Measurements from ENCODE around the gene POLD3. TPM values are rescaled to one million over a fixed set of nuclear protein-coding genes. Genes with fewer than 3 reads are reported as not detected.
"Not testable (repeated sequence)": the region's sequence is repeated elsewhere in the genome, so short reads cannot be mapped to it uniquely, and the experiment has no call there.

The POLD3 gene
- total RNA-seq, 1 donor from 2014 or later, result 7.5 TPM

DNA sequence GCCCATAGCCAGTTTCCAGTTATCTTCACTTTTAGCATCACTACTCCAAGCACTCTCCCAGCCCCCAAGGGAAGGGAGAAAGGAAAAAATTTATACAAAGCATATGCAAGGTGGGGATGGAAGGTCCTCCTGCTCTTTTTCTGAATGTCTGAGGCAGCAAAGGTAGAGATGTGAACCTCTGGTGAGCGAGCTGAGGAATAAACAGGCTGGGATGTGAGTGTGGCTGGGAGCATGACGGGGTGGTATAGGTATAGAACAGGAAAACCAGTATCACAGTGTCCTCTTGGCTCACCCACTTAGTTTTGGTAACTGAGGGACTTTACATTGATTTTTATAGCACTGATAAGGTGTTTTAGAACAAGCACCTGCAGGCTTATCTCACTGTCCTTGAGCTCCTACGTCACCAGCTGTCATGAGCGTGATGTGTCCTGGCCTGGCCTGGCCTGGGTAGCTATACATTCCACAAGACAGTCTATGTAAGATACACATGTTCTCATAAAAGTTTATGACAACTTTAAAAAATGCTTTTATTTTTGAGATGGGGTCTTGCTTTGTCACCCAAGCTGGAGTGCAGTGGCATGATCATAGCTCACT, 10.3 kb upstream of the POLD3 start:
- no peak for DNase-seq (ENCODE audit: low read depth in 2 of 2)

DNA sequence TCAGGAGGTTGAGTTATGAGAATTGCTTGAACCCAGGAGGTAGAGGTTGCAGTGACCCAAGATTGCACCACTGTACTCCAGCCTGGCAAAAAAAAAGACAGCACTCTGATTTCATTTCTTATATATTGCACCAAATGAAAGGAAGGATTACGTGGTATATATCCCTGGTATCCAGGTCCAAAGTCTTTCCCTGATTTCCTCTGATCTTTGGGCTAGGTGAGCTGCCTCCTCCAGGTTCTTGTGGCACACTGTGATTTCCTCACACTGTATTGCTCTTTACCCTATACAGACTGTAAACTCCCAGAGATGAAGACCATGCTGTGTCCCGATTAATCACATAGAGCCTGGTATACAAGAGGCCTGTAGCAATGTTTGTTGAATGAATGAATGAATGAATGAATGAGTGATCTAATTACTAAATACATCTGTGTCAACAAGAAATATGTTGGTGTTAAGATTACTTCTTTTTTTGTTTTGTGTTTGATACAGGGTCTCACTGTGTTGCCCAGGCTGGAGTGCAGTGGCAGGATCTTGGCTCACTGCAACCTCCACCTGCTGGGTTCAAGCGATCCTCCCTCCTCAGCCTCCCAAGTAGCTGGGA, 9.3 kb upstream of the POLD3 start:
- no peak for DNase-seq (ENCODE audit: low read depth in 2 of 2)

DNA sequence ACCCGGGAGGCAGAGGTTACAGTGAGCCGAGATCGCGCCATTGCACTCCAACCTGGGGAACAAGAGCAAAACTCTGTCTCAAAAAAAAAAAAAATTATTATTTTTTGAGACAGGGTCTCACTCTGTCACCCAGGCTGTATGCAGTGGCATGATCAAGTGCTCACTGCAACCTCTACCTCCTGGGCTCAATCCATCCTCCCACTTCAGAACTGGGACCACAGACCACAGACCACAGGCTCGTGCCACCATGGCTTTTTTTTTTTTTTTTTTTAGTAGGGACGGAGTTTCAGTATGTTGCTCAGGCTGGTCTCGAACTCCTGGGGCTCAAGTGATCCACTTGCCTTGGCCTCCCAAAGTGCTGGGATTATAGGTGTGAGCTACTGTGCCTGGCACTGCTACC, 1.9 kb upstream of the POLD3 start:
- not testable (repeated sequence) for DNase-seq (ENCODE audit: low read depth in 2 of 2)

DNA sequence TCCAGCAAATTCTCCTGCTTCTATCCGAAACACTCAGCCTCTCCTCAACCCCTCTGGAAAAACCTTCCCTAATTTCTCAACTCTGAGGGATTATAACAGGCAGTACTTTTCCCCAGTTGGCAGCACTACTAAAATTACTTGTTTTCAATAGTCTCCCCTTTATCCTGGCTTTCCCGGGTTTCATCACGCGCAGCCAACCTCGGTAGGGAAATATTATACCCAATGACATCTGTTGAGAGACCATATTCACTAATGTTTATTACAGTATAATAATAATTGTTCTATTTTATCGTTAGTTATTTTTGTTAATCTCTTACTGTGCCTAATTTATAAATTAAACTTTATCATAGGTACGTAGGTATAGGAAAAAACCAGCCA, 330 bp upstream of the POLD3 start:
- no peak for DNase-seq (ENCODE audit: low read depth in 2 of 2)

DNA sequence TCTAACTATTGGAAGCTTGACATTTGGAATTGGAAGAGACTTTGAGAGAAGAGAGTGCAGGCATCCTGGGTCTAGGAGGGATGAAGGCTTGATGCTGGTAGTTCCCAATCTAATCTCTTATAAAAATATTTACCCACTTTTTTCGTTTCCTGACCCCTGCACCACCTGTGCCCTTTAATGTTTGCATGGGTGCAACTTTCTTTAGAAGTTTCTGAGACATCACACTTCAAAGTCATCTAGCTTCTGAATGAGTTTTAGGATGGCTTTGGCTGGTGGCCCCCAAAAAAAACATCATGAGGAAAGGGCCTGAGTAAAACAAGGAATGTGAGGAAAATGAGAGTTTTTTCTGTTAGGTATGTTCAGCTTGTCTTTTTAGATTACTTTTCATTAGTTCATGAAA, 1.1 kb downstream of the POLD3 start:
- DNase-seq (ENCODE audit: low read depth in 2 of 2), result no peak

DNA sequence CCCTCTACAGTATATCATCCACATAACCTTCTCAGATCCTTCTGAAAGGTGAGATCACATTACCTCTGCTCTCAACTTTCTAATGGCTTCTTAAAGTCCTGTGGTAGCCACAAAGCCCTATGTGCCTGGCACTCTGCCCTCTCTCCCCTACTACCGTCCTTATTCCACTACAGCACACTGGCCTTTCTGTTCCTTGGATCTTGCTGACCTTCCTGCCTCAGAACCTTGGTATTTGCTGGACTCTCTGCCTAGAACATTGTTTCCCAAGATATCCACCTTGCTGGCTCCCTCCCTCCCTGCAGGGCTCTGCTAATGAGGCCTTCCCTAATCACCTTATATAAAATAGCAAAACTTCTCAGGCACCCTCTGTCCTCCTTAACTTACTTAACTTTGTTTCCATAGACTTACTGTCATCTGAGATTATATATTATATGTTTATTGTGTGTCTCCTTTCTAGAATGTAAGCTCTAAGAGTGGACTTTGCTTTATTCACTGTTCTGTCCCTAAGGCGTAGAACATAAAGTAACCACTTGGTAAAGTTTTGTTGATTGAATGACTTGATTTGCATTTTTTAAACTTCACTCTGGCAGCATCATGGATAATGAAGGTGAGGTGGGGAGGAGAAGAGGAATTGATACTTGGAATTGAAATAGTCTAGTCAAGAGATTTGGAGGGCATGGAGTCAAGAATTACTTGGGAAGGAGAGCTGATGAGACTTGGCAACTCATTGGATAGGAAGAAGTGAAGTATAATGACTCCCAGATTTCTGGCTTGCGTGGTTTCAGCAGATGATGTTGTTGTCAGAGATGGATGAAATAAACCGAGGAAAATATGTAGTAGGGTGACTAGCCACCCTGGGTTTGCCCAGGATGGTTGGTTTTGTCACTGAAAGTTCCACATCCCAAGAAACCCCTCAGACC, 10.5 kb downstream of the POLD3 start:
- DNase-seq (ENCODE audit: low read depth in 2 of 2), result no peak

DNA sequence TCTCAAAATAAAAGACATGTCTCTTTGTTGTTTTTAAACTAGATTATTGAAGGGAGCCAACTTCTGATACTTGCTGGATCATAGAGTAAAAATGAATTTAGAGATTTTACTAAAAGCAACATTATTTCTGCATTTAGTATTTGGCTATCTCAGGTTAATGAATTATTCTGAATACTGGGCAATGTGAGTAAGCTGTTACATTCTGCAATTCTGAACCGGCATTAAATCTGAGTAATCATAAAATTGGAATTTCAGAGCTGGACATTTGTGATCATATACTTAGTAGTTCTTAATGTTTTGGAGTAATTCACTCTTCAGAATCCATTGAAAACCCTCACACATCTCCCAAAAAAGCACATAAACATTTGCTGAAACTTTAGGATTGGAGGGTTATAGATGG, 11.5 kb downstream of the POLD3 start:
- no peak for DNase-seq (ENCODE audit: low read depth in 2 of 2)

DNA sequence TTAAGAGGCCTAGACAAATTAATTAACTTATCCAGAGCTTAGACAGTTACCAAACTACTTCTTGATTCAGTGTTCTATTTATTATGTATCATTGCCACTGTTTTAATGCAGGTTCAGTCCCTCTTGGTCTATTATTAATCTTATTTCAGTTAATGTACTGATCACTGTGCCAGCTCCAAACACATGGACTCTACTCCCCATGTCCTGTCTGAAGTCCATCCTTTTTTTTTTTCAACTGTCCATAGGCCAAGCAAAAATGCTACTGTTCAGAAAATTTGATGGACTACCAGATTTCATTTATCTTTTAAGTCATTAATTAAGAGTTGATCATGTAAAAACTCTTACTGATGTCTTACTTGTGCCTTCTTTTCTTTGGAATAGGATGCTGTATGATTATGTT, 11.9 kb downstream of the POLD3 start:
- no peak for DNase-seq (ENCODE audit: low read depth in 2 of 2)

DNA sequence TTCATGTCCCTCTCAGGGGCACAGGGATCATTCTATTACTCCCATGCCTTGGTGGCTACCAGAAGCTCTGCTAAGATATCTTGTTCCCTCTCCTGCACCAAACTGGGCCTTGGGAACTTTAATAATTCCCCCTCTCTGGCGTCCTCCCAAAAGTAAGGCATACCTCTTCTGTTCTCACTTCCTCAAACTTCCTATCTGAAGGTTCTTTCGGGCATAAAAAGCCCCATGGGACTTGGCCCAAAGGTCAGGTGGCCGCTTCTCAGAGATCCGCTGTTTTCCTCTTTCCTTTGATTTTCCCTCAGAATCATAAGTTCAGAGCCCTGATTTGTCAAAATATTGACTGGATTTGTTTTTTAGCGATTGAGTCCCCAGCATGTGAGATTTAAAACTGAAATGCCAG, 13.0 kb downstream of the POLD3 start:
- no peak for DNase-seq (ENCODE audit: low read depth in 2 of 2)

DNA sequence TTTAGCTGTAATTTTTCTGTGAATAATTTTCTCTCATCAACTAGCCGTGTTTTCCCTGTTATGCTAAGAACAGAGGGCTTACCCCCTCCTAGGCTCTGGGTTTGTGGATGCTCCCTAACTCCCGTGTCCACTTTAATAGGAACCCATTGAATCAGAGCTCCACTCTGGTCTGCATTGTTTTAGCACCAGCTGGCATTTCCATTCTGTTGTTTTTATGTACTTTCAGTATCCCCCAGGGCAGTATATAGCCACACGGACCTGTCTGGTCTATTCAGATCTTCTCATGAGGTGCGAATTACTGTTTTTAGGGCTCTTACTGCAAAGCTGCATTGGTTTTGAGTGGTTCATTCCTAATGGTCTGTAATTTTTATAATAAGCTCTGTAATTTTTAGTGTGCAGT, 16.0 kb downstream of the POLD3 start:
- DNase-seq (ENCODE audit: low read depth in 2 of 2), result peak in 1 of 2 donors; percentile 23

DNA sequence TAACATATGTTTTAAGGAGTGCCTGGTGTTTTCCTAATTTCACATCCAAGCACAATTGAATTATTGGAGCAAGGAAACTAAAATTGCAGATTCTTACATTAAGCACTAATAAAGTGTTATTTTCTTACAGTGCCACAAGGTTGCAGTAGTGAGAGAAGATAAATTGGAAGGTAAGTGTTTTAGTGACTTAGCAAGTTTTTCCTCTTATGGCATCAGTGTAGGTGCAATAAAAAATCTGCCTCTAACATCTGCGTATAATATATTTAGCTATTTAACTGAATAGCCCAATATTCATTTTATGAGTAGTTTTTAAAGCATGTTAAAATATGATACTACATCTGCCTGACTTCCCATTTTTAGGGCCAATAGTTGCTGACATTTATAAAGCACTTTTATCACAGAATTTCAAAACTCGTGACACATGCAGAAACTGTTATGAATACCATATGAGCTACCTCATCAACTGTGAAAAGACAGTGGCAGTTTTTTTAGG, 19.0 kb downstream of the POLD3 start:
- DNase-seq (ENCODE audit: low read depth in 2 of 2), result peak; percentile 62 to 75

DNA sequence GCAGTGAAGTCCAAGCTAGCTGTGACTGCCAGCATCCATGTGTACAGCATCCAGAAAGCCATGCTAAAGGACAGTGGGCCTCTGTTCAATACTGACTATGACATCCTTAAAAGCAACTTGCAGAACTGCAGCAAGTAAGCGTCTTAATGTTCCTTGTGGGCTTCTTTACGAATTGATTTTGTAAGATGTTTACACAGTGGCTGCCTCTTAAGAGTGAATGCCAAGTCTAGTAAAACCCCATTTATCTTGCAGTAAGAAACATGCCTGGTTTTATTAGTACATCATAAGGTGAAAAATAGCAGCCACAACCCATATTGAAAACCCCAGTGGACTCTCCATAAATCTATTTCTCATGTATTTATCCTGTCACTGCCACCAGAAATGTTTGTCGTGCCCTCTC, 20.5 kb downstream of the POLD3 start:
- DNase-seq (ENCODE audit: low read depth in 2 of 2), result no peak

DNA sequence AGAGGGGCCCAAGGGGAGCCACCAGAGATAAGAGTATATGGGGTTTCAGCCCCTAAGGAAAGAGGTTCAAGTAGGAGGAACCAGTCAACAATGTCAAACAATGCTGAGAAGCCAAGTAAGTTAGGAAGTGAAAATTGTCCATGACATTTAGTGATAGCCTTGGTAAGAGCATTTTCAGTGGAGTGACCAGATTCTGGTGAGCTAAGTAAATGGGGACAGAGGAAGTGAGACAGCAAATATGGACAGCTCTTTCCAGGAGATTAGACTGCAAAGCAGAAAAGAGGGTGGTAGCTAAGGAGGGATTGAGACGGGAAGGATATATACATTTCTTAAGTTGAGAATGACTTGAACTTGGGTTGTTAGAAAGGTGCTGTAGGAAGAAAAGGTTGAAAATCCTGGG, 22.9 kb downstream of the POLD3 start:
- DNase-seq (ENCODE audit: low read depth in 2 of 2), result no peak

DNA sequence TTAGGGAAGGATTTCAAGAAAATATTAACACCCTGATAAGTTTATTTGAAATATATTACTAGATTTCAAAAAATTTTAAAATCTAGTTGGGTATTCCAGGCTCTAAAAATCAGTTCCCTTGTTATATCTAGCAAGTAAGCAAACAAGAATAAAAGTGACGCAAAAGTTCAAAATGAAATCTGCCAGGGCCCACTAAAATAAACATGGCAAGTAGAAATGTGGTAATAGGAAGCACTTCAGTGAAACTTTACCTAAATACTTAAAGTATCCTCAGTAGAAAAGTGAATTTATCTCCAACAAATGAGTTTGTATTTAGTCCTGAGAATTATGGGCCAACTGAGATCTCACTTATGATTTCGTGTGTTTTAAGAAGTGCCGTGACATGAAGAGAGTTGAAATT, 23.6 kb downstream of the POLD3 start:
- DNase-seq (ENCODE audit: low read depth in 2 of 2), result no peak

DNA sequence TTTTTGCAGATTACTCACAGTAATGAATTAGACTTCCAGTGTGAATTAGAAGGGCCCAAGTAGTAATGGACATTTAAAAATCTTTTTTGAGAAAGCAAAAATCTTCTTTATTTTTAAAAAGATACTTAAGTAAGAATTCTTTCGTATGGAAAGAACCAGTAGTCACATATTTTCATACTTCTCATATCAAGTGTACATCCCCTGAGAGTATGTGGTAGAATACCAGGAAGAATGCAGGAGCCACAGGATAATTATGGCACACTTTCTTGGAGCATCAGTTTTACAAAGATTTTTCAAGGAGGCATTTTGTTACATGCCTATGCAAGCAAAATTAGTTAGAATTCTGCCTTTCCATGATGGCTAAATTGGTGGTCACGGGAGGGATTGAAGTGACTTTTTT, 28.1 kb downstream of the POLD3 start:
- DNase-seq (ENCODE audit: low read depth in 2 of 2), result no peak

DNA sequence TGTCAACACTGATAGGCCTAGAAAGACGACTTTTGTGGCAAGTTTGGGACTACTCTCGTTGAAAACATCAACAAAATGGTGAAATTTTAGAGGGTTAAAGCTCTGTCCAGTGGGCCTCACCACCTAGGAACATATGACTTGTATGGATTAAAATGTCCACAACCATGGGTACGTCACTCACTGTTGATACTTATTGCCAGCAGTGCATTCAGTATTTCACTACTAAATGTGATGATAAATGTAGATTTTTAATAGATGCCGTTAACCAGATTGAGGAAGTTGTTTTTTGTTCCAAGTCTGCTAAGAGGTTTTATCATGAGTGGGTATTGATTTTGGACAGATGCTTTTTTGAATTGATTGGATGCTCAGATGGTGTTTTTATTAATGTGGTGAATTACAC, 33.7 kb downstream of the POLD3 start:
- DNase-seq (ENCODE audit: low read depth in 2 of 2), result no peak

DNA sequence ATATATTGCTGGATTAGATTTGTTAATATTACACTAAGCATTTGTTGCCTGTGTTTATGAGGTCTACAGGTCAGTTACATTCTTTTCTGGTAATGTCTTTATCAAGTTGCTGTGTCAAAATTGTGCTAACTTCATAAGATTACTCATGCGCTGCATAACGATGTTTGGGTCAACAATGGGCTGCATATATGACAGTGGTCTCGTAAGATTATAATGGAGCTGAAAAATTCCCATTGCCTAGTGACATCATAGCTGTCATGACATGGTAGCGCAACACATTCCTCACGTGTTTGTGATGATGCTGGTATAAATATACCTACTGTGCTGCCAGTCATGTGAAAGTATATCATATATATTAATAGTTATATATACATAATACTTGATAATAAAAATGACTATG, 34.2 kb downstream of the POLD3 start:
- DNase-seq (ENCODE audit: low read depth in 2 of 2), result no peak

DNA sequence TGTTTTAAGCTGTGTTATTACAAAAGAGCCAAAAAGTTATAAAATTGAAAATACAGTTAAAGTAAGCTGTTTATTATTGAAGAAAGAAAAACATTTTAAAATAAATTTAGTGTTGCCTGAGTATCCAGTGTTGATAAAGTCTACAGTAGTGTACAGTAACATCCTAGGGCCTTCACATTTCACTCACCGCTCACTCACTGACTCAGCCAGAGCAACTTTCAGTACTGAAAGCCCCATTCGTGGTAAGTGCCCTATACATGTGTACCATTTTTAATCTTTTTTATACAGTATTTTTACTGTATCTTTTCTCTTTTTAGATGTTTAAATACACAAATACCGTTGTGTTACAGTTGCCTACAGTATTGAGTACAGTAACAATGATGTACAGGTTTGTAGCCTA, 35.0 kb downstream of the POLD3 start:
- no peak for DNase-seq (ENCODE audit: low read depth in 2 of 2)

DNA sequence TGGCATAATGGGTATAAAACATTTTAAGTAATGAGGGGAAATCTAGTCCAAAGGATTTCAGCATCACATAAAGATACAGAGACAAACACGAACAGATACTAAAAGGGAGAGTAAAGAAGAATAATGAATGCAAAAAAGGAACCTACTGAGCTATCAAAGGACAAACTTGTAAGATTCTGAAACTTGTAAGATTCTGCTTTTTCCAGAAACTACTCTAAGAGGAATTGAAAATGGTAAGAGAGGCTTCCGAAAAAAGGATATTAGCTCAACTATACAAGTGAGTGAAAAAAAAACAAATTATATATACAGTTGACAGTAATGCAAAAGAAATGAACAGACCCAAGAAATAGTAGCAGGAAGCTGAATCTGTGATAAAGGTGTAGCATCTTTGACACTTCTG, 37.7 kb downstream of the POLD3 start:
- DNase-seq (ENCODE audit: low read depth in 2 of 2), result no peak

DNA sequence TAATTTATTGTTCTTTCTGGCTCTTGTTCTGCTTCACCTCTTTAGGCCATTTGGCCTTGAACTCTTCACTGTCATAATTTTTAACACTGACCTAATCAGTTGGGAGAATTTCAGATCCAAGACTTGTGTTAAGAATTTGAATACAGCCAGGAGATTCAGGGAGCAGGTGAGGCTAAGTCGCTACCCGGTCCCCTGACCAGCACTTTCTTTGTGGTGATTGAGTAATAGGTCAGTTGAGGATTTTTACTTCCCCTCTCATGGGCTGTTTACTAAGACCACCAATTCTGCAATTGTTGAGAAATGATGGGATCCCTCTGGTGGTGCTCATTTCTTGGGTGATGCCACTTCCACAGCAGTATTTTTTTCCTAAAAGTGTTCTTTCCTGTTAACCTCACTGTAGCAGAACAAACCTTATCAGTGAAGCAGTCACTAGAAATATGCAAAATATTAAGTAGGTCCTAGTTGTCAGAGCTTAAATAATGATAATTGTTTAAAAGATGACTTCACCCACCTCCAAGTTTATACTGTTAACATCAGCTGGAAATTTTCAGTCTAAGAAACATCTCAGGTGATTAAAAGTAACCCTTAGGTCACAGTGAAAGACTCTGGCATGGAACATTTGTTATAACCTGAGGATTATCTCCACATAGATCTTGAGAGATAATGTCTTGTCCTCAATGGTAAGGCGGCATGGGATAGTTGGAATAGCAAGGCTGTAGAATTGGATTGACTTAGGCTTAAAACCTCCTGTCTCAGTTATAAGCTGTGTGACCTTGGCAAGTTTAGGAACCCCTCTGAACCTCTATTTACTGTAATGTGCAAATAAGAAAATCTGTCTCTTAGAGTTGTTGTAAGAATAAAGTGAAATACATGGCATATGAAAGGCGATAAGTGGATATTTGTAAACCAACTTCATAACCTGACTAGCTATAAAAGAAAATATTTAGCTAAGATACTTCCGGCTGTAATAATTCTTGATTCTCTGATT, 41.3 kb downstream of the POLD3 start:
- no peak for DNase-seq (ENCODE audit: low read depth in 2 of 2)

DNA sequence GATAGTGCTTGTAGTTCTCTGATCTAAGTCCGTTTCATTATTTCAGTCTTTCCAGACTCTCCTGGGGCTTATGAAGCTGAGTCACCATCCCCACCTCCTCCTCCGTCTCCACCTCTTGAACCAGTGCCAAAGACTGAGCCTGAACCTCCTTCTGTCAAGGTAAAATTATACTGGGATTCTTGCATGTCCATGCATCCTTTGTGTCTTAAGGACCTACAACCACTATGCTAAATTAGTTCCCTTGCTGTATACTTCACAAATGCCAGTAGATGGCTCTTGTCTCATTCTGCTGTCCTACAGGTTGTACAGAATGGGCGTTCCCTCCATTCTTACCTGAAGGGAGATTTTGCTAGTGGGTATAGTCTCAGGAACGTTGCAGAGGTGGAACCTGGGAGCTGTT, 42.2 kb downstream of the POLD3 start:
- peak; percentile 38 to 59 for DNase-seq (ENCODE audit: low read depth in 2 of 2)
